Measurements from ENCODE around the gene MIPEP. TPM values are rescaled to one million over a fixed set of nuclear protein-coding genes. Genes with fewer than 3 reads are reported as not detected.
"Not testable (repeated sequence)": the region's sequence is repeated elsewhere in the genome, so short reads cannot be mapped to it uniquely, and the experiment has no call there.

MIPEP gene
- total RNA-seq, 1 experiment from 2014 or later, result 25.4 TPM

- H3K9me3 ChIP-seq (ENCODE audit: low read depth, low read length, poor library complexity, severe bottlenecking), result no peaks in the 10 kb centered on the region
- no peaks in the 10 kb centered on the region for H3K27me3 ChIP-seq (replicated peaks; ENCODE audit: insufficient read depth, low read depth, low read length, poor library complexity)
- no peak overlapping the region for H3K27ac ChIP-seq (ENCODE audit: low read depth, low read length, poor library complexity, severe bottlenecking)
- intact Hi-C loops (cut with micrococcal nuclease; ENCODE audit: unreplicated experiment), result no loop called here
- no peak for DNase-seq (ENCODE audit: low spot score)
- ChIA-PET CTCF (no interaction called here), POLR2A (ENCODE audit: low non-redundant PET) (no interaction called here)
- H3K36me3 ChIP-seq (ENCODE audit: insufficient read depth, low read length, poor library complexity, severe bottlenecking), result no peaks in the 10 kb centered on the region
- no peak overlapping the region for H3K4me3 ChIP-seq (ENCODE audit: low read depth, low read length, poor library complexity, severe bottlenecking)
- no peaks in the 10 kb centered on the region for H3K4me1 ChIP-seq (ENCODE audit: insufficient read depth, low read length, poor library complexity, severe bottlenecking)
- BruUV-seq (replicated peaks), result no TSS peak
- TF ChIP-seq CTCF (conservative IDR thresholded peaks at IDR 0.05; ENCODE audit: low read depth, low read length), result no peak
- TF ChIP-seq EZH2 (IDR thresholded peaks at IDR 0.05; ENCODE audit: borderline replicate concordance, low read depth, low read length, poor library complexity, severe bottlenecking), result no peak
Measured at GRCh38 chr13:23766283-23766682, 122.9 kb downstream of the MIPEP start.

- Histone ChIP-seq H3K36me3 (ENCODE audit: insufficient read depth, low read length, poor library complexity, severe bottlenecking) (no peaks in the 10 kb centered on the region), H3K9me3 (ENCODE audit: low read depth, low read length, poor library complexity, severe bottlenecking) (no peaks in the 10 kb centered on the region), H3K4me3 (ENCODE audit: low read depth, low read length, poor library complexity, severe bottlenecking) (no peak overlapping the region), H3K27ac (ENCODE audit: low read depth, low read length, poor library complexity, severe bottlenecking) (no peak overlapping the region), H3K27me3 (replicated peaks; ENCODE audit: insufficient read depth, low read depth, low read length, poor library complexity) (no peaks in the 10 kb centered on the region), H3K4me1 (ENCODE audit: insufficient read depth, low read length, poor library complexity, severe bottlenecking) (no peaks in the 10 kb centered on the region)
- TF ChIP-seq EZH2 (IDR thresholded peaks at IDR 0.05; ENCODE audit: borderline replicate concordance, low read depth, low read length, poor library complexity, severe bottlenecking), result no peak
- no peak for TF ChIP-seq CTCF (conservative IDR thresholded peaks at IDR 0.05; ENCODE audit: low read depth, low read length)
- CTCF ChIA-PET, result no interaction called here
- intact Hi-C loops (cut with micrococcal nuclease; ENCODE audit: unreplicated experiment), result no loop called here
- POLR2A ChIA-PET (ENCODE audit: low non-redundant PET), result no interaction called here
- no TSS peak for BruUV-seq (replicated peaks)
- DNase-seq (ENCODE audit: low spot score), result no peak
Measured at GRCh38 chr13:23765531-23765930, 123.7 kb downstream of the MIPEP start.

GRCh38 chr13:23763318-23763717 is 125.9 kb downstream of the MIPEP start:
- Histone ChIP-seq H3K4me1 (ENCODE audit: insufficient read depth, low read length, poor library complexity, severe bottlenecking) (no peaks in the 10 kb centered on the region), H3K4me3 (ENCODE audit: low read depth, low read length, poor library complexity, severe bottlenecking) (no peak overlapping the region), H3K27me3 (replicated peaks; ENCODE audit: insufficient read depth, low read depth, low read length, poor library complexity) (no peaks in the 10 kb centered on the region), H3K36me3 (ENCODE audit: insufficient read depth, low read length, poor library complexity, severe bottlenecking) (no peaks in the 10 kb centered on the region), H3K27ac (ENCODE audit: low read depth, low read length, poor library complexity, severe bottlenecking) (no peak overlapping the region), H3K9me3 (ENCODE audit: low read depth, low read length, poor library complexity, severe bottlenecking) (no peaks in the 10 kb centered on the region)
- CTCF ChIA-PET, result no interaction called here
- POLR2A ChIA-PET (ENCODE audit: low non-redundant PET), result no interaction called here
- intact Hi-C loops (cut with micrococcal nuclease; ENCODE audit: unreplicated experiment), result no loop called here
- DNase-seq (ENCODE audit: low spot score), result no peak
- no peak for TF ChIP-seq CTCF (conservative IDR thresholded peaks at IDR 0.05; ENCODE audit: low read depth, low read length)
- no peak for TF ChIP-seq EZH2 (IDR thresholded peaks at IDR 0.05; ENCODE audit: borderline replicate concordance, low read depth, low read length, poor library complexity, severe bottlenecking)
- no TSS peak for BruUV-seq (replicated peaks)

- H3K27ac ChIP-seq (ENCODE audit: low read depth, low read length, poor library complexity, severe bottlenecking); BruUV-seq (replicated peaks); H3K4me3 ChIP-seq (ENCODE audit: low read depth, low read length, poor library complexity, severe bottlenecking); H3K36me3 ChIP-seq (ENCODE audit: insufficient read depth, low read length, poor library complexity, severe bottlenecking); CTCF ChIA-PET; H3K9me3 ChIP-seq (ENCODE audit: low read depth, low read length, poor library complexity, severe bottlenecking); H3K4me1 ChIP-seq (ENCODE audit: insufficient read depth, low read length, poor library complexity, severe bottlenecking); DNase-seq (ENCODE audit: low spot score); intact Hi-C loops (cut with micrococcal nuclease; ENCODE audit: unreplicated experiment); H3K27me3 ChIP-seq (replicated peaks; ENCODE audit: insufficient read depth, low read depth, low read length, poor library complexity); POLR2A ChIA-PET (ENCODE audit: low non-redundant PET): not testable (repeated sequence)
Measured at GRCh38 chr13:23761760-23762159, 127.4 kb downstream of the MIPEP start.
